WTC11 (cell line): ENCODE measurements around the gene SYT17. TPM values are rescaled to one million over a fixed set of nuclear protein-coding genes. Genes with fewer than 3 reads are reported as not detected.

Experiments used
- ATAC-seq: fragments of 200-7000 bp; cut with Tn5 transposase; 2 replicates; pipeline ENCODE4 v1.10.0; 2021; ENCODE audit warnings: mild to moderate bottlenecking, moderate library complexity
- CTCF ChIA-PET: fragments of 300-600 bp; sonication (Branson Sonifier 250); formaldehyde crosslinking; loops from one replicate; lab custom pipeline; 2021; ENCODE audit warnings: antibody characterized with exemption; lab: Charles Lee
- POLR2A ChIA-PET: fragments of 350-600 bp; sonication (Branson Sonifier 250); formaldehyde crosslinking; loops from one replicate; lab custom pipeline; 2021; ENCODE audit warnings: antibody characterized with exemption; lab: Charles Lee
- DNase-seq: peaks from one replicate; pipeline ENCODE4 v3.0.0; 2021; ENCODE audit warnings: low spot score
- H3K27ac Mint-ChIP-seq: 2 replicates; pipeline ENCODE4 v1.8.0; 2021; ENCODE audit warnings: mixed read lengths
- H3K27me3 Mint-ChIP-seq: 2 replicates; pipeline ENCODE4 v1.8.0; 2021; ENCODE audit warnings: low read depth, mild to moderate bottlenecking, moderate library complexity, mixed read lengths
- H3K36me3 Mint-ChIP-seq: 2 replicates; pipeline ENCODE4 v1.8.0; 2021; ENCODE audit warnings: mixed read lengths
- H3K4me1 Mint-ChIP-seq: 2 replicates; pipeline ENCODE4 v1.8.0; 2022; ENCODE audit warnings: mixed read lengths
- H3K4me3 Mint-ChIP-seq: 2 replicates; pipeline ENCODE4 v1.8.0; 2021; ENCODE audit warnings: mild to moderate bottlenecking, moderate library complexity, mixed read lengths
- H3K9me3 Mint-ChIP-seq: 2 replicates; pipeline ENCODE4 v1.8.0; 2021; ENCODE audit warnings: mixed read lengths
- ATF1 ChIP-seq: sonication (generic); formaldehyde crosslinking; IDR thresholded peaks from 2 replicates; pipeline ENCODE4 v1.8.1; 2023; ENCODE audit warnings: mild to moderate bottlenecking, moderate library complexity, missing genetic modification reagents
- ATF2 ChIP-seq: sonication (generic); formaldehyde crosslinking; IDR thresholded peaks from 2 replicates; pipeline ENCODE4 v1.8.1; 2022; ENCODE audit warnings: low read depth, missing genetic modification reagents, borderline replicate concordance
- CREM ChIP-seq: sonication (generic); formaldehyde crosslinking; IDR thresholded peaks from 2 replicates; pipeline ENCODE4 v1.8.1; 2022; ENCODE audit warnings: mild to moderate bottlenecking, missing genetic modification reagents, moderate library complexity
- HMGXB4 ChIP-seq: sonication (generic); formaldehyde crosslinking; IDR thresholded peaks from 2 replicates; pipeline ENCODE4 v1.8.1; 2023; ENCODE audit warnings: mild to moderate bottlenecking, moderate library complexity, missing genetic modification reagents
- IRF2 ChIP-seq: sonication (generic); formaldehyde crosslinking; IDR thresholded peaks from 2 replicates; pipeline ENCODE4 v1.8.0; 2022; ENCODE audit warnings: low read depth, missing genetic modification reagents, borderline replicate concordance
- JAZF1 ChIP-seq: fragments of 250-450 bp; sonication (Bioruptor Pico); IDR thresholded peaks from 2 replicates; pipeline ENCODE4 v1.9.0; 2021; ENCODE audit warnings: moderate library complexity, mild to moderate bottlenecking, inconsistent platforms
- NFATC4 ChIP-seq: fragments of 250-450 bp; sonication (Bioruptor Pico); IDR thresholded peaks from 2 replicates; pipeline ENCODE4 v1.9.0; 2021; ENCODE audit warnings: mild to moderate bottlenecking
- NR3C1 ChIP-seq: sonication (generic); formaldehyde crosslinking; conservative IDR thresholded peaks from 2 replicates; pipeline ENCODE4 v1.8.1; 2023; ENCODE audit warnings: low read depth, mild to moderate bottlenecking, missing genetic modification reagents
- STAT6 ChIP-seq: sonication (generic); formaldehyde crosslinking; conservative IDR thresholded peaks from 2 replicates; pipeline ENCODE4 v1.8.1; 2023; ENCODE audit warnings: mild to moderate bottlenecking, low read depth, missing genetic modification reagents, moderate library complexity
- TCF7 ChIP-seq: sonication (generic); formaldehyde crosslinking; IDR thresholded peaks from 2 replicates; pipeline ENCODE4 v1.8.0; 2022; ENCODE audit warnings: mild to moderate bottlenecking, low read depth, missing genetic modification reagents, moderate library complexity
- TEAD4 ChIP-seq: sonication (generic); formaldehyde crosslinking; IDR thresholded peaks from 2 replicates; pipeline ENCODE4 v1.8.0; 2022; ENCODE audit warnings: mild to moderate bottlenecking, missing genetic modification reagents
- TP53 ChIP-seq: sonication (generic); formaldehyde crosslinking; IDR thresholded peaks from 2 replicates; pipeline ENCODE4 v1.8.1; 2023; ENCODE audit warnings: mild to moderate bottlenecking, missing genetic modification reagents
- ZBTB21 ChIP-seq: sonication (generic); formaldehyde crosslinking; IDR thresholded peaks from 2 replicates; pipeline ENCODE4 v1.8.1; 2023; ENCODE audit warnings: mild to moderate bottlenecking, missing genetic modification reagents, borderline replicate concordance
- ZNF138 ChIP-seq: sonication (generic); formaldehyde crosslinking; conservative IDR thresholded peaks from 2 replicates; pipeline ENCODE4 v1.8.1; 2022; ENCODE audit warnings: mild to moderate bottlenecking, moderate library complexity, missing genetic modification reagents
- ZNF425 ChIP-seq: fragments of 250-450 bp; sonication (Bioruptor Pico); conservative IDR thresholded peaks from 2 replicates; pipeline ENCODE4 v1.9.0; 2021; ENCODE audit warnings: mild to moderate bottlenecking
- ZSCAN18 ChIP-seq: fragments of 250-450 bp; sonication (Bioruptor Pico); IDR thresholded peaks from 2 replicates; pipeline ENCODE4 v2.1.2; 2022; ENCODE audit warnings: mild to moderate bottlenecking, moderate library complexity
- total RNA-seq: library from RNA; stranded (reverse); gene quantifications from 3 replicates; pipeline ENCODE4 v1.2.3, GENCODE V29; 2021
- TF ChIP-seq, protein P1 (sequence below): sonication (generic); formaldehyde crosslinking; IDR thresholded peaks from 2 replicates; pipeline ENCODE4 v1.8.0; 2023; ENCODE audit warnings: missing genetic modification reagents, mild to moderate bottlenecking, borderline replicate concordance
- TF ChIP-seq, protein P2 (sequence below): sonication (generic); formaldehyde crosslinking; IDR thresholded peaks from 2 replicates; pipeline ENCODE4 v1.8.0; 2022; ENCODE audit warnings: missing genetic modification reagents

Gene SYT17
- total RNA-seq, 1 experiment from 2014 or later, result 5.5 TPM

- TF ChIP-seq ZNF138, result no peak
- TF ChIP-seq TP53 (CRISPR knock-in tag), result no peak
- no peak for TF ChIP-seq ZNF425 (CRISPR knock-in tag)
- TF ChIP-seq CREM, result no peak
- no peak for TF ChIP-seq STAT6 (CRISPR knock-in tag)
- TF ChIP-seq TCF7 (CRISPR knock-in tag), result no peak
- no peak for TF ChIP-seq ATF1 (CRISPR knock-in tag)
- no peak for TF ChIP-seq JAZF1 (CRISPR knock-in tag)
- no peak for TF ChIP-seq ZBTB21 (CRISPR knock-in tag)
- no peak for TF ChIP-seq HMGXB4
- no peak for TF ChIP-seq NR3C1 (CRISPR knock-in tag)
- TF ChIP-seq ZSCAN18 (CRISPR knock-in tag), result no peak
- H3K27ac Mint-ChIP-seq, result no peak overlapping the region
- no peak for ATAC-seq
- peaks cover 5% of the 10 kb centered on the region for H3K4me1 Mint-ChIP-seq
- no peak overlapping the region for H3K4me3 Mint-ChIP-seq
- ChIA-PET CTCF (no interaction called here), POLR2A (no interaction called here)
- peaks cover 34% of the 10 kb centered on the region for H3K9me3 Mint-ChIP-seq
- peaks cover 4% of the 10 kb centered on the region for H3K27me3 Mint-ChIP-seq
- DNase-seq, result no peak
- peaks cover 16% of the 10 kb centered on the region for H3K36me3 Mint-ChIP-seq
Observed at GRCh38 chr16:19215705-19216104, 47.7 kb downstream of the SYT17 start.

- ChIA-PET CTCF (no interaction called here), POLR2A (no interaction called here)
- H3K36me3 Mint-ChIP-seq, result peaks cover 9% of the 10 kb centered on the region
- H3K27ac Mint-ChIP-seq, result 0 out of 2 replicates have a peak overlapping the region, but pooled peaks have one; percentile 35
- peaks cover 22% of the 10 kb centered on the region for H3K9me3 Mint-ChIP-seq
- no peak for DNase-seq
- no peak overlapping the region for H3K4me3 Mint-ChIP-seq
- no peaks in the 10 kb centered on the region for H3K27me3 Mint-ChIP-seq
- ATAC-seq, result no peak
- H3K4me1 Mint-ChIP-seq, result 0 out of 2 replicates have a peak, but pooled peaks cover 2% of the 10 kb centered on the region
- no peak for TF ChIP-seq NFATC4 (CRISPR knock-in tag)
- no peak for TF ChIP-seq TEAD4 (CRISPR knock-in tag)
- TF ChIP-seq TP53 (CRISPR knock-in tag), result no peak
- TF ChIP-seq, protein P1, sequence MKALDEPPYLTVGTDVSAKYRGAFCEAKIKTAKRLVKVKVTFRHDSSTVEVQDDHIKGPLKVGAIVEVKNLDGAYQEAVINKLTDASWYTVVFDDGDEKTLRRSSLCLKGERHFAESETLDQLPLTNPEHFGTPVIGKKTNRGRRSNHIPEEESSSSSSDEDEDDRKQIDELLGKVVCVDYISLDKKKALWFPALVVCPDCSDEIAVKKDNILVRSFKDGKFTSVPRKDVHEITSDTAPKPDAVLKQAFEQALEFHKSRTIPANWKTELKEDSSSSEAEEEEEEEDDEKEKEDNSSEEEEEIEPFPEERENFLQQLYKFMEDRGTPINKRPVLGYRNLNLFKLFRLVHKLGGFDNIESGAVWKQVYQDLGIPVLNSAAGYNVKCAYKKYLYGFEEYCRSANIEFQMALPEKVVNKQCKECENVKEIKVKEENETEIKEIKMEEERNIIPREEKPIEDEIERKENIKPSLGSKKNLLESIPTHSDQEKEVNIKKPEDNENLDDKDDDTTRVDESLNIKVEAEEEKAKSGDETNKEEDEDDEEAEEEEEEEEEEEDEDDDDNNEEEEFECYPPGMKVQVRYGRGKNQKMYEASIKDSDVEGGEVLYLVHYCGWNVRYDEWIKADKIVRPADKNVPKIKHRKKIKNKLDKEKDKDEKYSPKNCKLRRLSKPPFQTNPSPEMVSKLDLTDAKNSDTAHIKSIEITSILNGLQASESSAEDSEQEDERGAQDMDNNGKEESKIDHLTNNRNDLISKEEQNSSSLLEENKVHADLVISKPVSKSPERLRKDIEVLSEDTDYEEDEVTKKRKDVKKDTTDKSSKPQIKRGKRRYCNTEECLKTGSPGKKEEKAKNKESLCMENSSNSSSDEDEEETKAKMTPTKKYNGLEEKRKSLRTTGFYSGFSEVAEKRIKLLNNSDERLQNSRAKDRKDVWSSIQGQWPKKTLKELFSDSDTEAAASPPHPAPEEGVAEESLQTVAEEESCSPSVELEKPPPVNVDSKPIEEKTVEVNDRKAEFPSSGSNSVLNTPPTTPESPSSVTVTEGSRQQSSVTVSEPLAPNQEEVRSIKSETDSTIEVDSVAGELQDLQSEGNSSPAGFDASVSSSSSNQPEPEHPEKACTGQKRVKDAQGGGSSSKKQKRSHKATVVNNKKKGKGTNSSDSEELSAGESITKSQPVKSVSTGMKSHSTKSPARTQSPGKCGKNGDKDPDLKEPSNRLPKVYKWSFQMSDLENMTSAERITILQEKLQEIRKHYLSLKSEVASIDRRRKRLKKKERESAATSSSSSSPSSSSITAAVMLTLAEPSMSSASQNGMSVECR (CRISPR knock-in tag), result no peak
- TF ChIP-seq IRF2 (CRISPR knock-in tag), result no peak
- TF ChIP-seq ATF2 (CRISPR knock-in tag), result no peak
- TF ChIP-seq, protein P2, sequence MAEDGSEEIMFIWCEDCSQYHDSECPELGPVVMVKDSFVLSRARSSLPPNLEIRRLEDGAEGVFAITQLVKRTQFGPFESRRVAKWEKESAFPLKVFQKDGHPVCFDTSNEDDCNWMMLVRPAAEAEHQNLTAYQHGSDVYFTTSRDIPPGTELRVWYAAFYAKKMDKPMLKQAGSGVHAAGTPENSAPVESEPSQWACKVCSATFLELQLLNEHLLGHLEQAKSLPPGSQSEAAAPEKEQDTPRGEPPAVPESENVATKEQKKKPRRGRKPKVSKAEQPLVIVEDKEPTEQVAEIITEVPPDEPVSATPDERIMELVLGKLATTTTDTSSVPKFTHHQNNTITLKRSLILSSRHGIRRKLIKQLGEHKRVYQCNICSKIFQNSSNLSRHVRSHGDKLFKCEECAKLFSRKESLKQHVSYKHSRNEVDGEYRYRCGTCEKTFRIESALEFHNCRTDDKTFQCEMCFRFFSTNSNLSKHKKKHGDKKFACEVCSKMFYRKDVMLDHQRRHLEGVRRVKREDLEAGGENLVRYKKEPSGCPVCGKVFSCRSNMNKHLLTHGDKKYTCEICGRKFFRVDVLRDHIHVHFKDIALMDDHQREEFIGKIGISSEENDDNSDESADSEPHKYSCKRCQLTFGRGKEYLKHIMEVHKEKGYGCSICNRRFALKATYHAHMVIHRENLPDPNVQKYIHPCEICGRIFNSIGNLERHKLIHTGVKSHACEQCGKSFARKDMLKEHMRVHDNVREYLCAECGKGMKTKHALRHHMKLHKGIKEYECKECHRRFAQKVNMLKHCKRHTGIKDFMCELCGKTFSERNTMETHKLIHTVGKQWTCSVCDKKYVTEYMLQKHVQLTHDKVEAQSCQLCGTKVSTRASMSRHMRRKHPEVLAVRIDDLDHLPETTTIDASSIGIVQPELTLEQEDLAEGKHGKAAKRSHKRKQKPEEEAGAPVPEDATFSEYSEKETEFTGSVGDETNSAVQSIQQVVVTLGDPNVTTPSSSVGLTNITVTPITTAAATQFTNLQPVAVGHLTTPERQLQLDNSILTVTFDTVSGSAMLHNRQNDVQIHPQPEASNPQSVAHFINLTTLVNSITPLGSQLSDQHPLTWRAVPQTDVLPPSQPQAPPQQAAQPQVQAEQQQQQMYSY (CRISPR knock-in tag), result no peak
Observed at GRCh38 chr16:19218581-19218980, 50.5 kb downstream of the SYT17 start.
